Right renal pelvis (tissue), 4 donors: ENCODE measurements around the gene SEPTIN10. TPM values are rescaled to one million over a fixed set of nuclear protein-coding genes. Genes with fewer than 3 reads are reported as not detected.

ENCODE experiments used
- DNase-seq, 4 donors: peaks; one replicate each; pipeline ENCODE4 v3.0.0-alpha.2; 2013; ENCODE audit warnings: low read depth in 4 of 4, low spot score in 3 of 4, missing footprints in 1 of 4
- polyA plus RNA-seq, 4 donors: library from polyadenylated mRNA; unstranded; fragments of 120-200 nt; gene quantifications; one replicate each; pipeline ENCODE4 v1.2.1, GENCODE V29; 2013; ENCODE audit not compliant: insufficient read length in 4 of 4

SEPTIN10 gene
- polyA plus RNA-seq, 4 donors: 107 to 133 (median 124) TPM

- DNase-seq: no peak
These were observed 110.6 kb downstream of the SEPTIN10 start for GRCh38 chr2:109503191-109503590.

GRCh38 chr2:109501461-109501860 is 112.3 kb downstream of the SEPTIN10 start:
- no peak for DNase-seq

GRCh38 chr2:109500910-109501309 is 112.9 kb downstream of the SEPTIN10 start:
- no peak for DNase-seq

- no peak for DNase-seq
These were observed 114.2 kb downstream of the SEPTIN10 start for GRCh38 chr2:109499566-109499965.

GRCh38 chr2:109498906-109499305 is 114.9 kb downstream of the SEPTIN10 start:
- DNase-seq: no peak

DNA sequence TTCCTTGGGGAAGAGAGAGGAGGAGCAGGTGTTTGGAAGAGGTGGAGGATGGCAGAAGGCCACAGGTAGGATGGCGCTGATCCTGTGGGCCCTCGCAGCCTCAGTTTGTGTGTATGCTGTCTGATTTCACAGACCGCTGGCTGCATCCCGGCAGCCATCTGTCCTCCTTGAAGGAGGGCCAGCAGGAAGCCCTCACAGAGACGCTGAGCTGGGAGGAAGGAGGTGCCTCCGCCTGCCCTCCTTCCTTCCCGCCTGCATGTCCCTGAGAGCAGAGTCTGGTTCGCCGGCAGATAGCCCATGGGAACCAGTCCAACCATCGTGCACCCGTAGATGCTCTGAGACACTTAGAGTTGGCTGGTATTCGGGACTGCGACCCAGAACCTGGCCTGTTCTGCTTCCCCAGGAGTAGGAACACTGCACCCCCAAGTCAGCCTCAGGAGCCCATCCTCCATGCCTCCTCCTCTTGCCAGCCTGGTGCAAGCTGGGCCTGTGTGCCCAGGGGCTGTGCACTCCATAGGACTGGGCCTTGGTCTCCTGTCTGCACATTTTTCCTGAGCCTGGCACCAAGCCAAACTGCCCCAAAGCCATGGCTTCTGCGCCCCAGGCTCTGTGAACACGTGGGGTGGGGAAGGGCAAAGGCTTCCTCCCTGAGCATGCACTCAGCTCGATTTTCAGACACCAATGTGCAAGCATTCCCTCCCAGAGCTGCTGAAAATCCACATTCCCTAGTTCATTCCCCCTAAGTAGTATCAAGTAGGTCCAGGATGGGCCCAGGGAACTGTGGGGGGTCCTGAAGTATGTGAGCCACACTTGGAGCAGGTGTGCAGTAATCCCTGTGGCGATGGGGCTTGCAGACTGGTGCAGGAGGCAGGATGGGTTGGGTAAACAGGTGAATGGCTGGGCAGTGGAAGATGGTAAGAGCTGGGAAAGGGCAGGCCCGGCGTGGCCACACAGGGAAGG is 115.6 kb downstream of the SEPTIN10 start:
- no peak for DNase-seq

GRCh38 chr2:109497463-109497862 is 116.3 kb downstream of the SEPTIN10 start:
- no peak for DNase-seq

DNA sequence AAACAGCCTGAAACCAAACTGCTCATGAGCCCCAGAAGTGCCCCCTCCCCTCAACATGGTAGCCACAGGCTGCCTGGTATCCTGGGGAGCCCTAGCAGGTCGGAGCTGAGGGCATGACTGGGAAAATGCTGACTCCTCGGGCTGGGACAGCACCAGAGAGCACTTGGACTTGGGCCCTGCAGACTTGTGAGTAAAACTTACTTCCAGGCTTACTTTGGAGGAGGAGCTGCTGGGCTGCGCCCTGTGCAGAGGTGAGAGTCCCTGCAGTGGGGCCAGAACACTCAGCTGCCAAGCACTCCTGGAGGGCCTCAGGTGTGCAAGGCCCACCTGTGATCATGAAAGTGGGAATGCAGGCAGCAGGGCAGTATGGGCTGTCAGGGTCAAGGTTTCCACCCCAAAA is 119.4 kb downstream of the SEPTIN10 start:
- DNase-seq: no peak

DNA sequence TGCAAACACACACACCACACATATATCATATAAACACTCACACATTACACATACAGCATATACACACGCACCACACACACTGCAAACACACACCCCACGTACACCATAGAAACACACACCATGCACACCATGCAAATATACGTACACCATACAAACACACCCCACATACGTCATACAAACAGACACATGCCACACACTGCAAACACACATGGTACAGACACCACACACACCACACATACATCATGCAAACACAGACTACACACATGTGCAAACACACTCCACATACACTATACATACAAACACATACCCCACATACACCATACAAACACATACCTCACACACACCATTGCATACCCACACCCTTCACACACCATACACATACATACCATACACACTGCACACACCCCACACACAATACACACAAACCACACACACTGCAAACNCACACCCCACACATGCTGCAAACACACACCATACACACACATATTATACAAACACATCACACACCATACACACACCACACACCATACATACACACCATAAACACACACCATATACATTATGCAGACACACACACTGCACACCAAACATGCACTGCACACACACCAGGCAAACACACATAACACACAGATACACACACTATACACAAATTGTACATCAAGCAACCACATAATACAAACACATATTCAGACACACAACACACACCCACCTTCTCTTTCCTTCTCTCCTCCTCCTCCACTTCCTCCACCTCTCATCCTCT is 120.4 kb downstream of the SEPTIN10 start:
- no peak for DNase-seq

Other genes with a start within 250 kb of the SEPTIN10 start
- gene SOWAHC, start 398 bp upstream of the SEPTIN10 start, polyA plus RNA-seq: 10 to 100 TPM; 18.7 to 22.1 (median 20.0) TPM
- gene RGPD5, start 180.3 kb upstream of the SEPTIN10 start, polyA plus RNA-seq: 10 to 100 TPM; 11.1 to 15.2 (median 13.0) TPM